GM19397 (cell line): ENCODE results near the gene PLXNA4.

Experiments
- ATAC-seq: cut with Tn5 transposase; IDR thresholded peaks from one replicate; pipeline ENCODE4 v1.9.1; 2021; ENCODE audit warnings: mild to moderate bottlenecking, moderate library complexity; ENCODE audit not compliant: unreplicated experiment

Gene PLXNA4

DNA sequence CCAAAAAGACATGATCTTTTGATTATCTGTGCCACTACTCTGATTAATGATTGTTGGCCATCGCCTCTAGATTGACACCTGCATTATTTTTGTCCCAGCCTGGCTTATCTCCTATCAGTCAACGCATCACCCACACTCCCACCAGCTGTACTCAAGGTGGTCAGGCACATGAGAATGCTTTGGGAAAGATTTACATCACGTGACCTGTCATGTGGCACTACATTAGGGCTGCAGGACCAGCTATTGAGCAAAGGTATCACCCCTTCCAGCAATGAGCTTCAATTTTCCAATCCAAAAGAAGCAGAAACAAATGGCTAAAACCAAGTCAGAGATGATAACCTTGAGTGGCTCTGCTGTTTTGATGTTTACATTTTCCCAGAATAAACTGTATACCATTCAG, 204.3 kb downstream of the PLXNA4 start:
- no peak for ATAC-seq

DNA sequence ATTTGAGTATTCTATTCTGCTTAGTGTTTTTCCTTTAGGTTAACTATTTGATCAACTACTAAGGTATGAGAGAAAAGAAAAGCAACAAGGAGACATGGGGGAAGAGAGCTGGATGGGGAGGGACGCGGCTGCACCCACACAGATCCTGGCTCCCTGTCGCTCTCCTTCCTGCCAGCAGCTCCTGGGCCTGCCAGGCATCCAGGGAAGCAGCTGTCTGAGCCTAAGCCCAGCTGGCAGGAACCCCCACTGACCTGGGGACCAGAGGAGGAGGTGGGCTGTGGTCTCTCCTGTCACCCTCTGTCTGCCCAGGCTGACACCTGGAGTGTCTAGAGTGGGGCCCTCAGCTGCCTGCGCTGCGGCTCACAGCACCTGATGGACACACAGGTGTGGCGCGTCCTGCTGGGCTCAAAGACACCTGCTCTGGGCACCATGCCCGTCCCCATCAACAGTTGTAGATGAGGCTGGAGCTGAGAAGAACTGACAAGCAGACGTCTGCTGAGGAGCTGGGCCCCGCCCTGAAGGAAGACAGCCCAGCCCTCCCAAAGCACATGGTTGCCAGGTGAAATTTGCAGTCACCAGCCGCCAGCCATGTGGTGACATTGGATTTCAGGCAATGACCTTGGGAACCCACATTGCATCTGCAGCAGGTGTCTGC, 207.9 kb downstream of the PLXNA4 start:
- no peak for ATAC-seq

DNA sequence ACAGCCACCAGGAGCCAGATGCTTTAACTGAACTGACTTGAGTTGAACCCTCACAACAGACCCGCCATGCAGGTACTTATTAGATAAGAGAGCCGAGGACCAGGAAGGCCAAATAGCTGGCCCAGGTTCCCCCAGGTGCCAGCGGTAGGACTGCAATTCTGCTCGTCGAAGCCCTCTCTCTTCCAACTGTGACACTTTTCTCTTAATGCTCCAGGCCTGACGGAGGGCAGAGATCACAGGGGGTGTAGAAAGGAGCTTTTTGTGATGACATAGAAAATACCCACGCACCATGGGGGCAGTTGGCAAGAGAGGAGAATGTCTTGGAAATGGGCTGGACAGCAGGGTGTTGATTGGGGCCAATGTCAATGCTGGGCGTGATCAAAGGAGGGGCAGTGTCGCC, 208.5 kb downstream of the PLXNA4 start:
- ATAC-seq = no peak

DNA sequence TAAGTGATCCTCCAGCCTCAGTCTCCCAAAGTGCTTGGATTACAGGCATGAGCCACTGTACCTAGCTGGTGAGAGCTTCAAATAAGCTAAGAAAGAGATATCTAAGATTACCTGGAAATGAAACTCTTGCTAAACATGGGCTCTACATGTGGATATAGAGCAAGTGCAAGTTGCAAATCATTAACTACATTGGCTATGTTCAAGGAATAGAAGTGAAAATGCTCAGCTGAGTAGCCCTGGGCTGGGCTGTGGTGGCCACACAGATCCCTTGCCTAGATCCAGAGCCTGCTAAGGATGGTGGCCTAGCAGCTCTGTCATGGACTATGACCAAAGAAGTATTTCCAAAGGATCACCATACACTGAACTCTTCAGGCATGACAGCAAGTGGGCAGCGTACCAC, 209.3 kb downstream of the PLXNA4 start:
- ATAC-seq = no peak

DNA sequence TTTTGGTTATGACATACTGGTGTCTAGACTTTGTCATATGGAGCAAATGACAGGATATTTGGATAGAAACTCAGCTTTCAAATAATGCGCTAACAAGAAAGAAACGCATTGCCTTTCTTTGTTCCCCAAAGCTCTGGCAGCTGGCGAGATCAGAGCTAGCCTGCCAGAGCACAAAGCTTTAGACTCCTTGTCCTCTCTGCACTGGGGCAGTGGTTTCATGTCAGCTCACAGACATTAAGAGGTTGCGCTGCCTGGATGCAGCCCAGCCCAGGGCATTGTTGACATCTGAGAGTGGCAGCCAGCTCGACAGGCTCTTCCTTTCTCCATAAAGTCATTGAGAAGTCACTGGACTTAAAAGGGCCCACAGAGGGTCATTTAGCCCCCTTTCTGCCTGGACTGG, 212.0 kb downstream of the PLXNA4 start:
- no peak for ATAC-seq

DNA sequence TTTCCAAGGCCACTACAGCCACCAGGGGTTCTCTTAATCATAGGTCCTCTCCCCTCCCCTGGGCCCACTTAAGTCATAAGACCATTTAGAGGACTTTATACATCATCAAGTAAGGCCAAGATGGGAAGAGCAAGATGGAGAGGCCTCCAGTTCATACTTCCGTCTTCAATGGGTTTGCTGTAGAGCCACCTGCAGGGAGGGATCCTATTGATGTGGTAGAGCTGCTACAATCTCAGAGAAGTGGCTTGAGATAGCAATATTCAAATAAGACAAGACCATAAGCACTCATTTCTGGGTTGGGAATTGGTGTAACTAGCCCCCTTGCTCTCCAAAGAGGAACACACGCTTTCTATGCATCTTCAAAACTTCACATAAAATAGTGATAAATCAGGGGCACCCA, 214.2 kb downstream of the PLXNA4 start:
- no peak for ATAC-seq

DNA sequence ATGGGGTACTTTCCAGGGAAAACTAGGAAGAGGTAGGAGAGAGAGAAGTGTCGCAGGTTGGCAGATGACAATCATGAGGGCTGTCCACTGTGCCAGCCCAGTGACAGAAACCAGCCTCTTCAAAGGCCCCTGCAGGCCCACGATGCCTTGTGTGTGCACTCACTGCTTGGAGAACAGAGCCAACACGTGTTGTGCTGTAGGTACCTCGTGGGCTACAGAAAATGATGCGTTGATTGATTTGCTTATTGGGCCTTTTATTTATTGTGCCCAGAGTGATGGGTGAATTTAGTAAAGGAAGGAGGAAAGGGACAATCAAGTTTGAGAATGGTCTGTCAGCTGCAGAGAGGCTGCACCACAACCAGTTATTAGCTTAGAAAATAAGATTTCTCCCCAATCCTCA, 215.1 kb downstream of the PLXNA4 start:
- no peak for ATAC-seq

DNA sequence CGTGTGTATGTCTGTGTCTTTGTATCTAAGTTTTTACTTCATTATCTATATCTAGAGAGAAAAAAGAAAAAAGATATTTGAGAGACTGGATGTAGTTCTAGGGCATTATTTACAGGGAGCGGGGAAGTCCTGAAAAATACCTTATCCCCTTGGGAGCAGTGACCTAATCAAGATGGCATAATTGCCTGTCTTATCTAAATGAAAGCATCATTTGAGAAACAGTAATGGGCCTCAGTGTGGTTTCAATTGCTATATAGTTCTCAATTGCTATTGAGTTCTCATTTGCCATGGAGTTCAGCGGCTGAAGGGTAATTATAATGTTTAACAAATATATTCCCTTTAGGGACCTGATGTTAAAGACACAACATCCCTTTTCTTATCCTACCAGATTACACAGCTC, 216.5 kb downstream of the PLXNA4 start:
- no peak for ATAC-seq

DNA sequence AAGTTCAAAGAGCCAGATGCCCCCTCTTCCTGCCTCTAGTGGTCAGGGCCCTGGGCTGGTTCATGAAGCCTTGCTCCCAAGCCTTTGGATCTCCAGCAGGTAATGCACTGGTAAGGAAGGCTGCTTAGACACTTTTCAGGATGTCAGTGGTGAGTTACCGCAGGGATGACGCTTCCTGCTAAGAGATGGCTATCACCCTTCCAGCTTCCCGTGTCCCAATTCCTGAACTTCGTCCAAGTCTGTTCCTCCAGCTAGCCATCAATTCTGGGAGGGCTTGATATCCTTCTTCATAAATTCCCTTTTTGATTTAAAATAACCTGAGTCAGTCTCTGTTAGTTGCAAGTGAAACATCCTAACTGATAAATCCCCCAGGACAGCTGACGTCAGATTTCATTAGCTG, 221.2 kb downstream of the PLXNA4 start:
- no peak for ATAC-seq

DNA sequence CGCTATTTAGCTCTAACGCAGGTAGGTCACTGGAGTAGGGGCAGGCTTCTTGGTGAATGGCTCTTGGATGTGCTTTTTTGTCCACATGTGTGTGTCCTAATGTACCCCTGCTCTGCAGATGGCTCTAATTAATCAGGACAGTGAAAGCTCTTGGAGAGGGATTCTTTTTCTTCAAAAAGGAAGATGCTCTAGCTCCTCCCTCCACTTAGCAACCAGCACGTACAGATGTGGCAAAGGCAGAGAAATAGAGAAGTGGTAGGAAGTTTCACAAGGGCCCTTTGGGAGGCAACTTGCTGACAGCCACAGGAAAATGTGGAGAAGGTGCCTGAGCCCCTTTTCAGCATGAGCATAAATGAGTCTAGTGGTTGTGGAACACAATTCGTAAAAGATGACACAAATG, 221.7 kb downstream of the PLXNA4 start:
- ATAC-seq = no peak

DNA sequence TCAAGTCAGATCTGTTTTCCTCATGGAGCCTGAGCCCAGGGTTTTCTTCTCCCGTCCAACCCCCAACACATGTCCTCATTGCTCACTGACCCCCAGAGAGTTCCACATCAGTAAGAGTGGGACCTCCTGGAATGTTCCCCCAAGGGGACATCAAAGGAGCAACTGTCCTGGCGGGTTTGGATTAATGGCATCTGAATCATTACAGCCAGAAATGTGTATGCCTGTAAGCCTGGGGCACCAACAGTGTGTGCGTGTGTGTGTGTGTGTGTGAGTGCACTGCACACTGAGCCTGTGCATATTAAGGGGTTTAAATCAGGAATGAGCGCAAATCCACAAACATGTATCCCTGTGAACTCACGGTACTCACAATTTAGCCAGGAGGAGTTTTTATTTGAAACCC, 222.3 kb downstream of the PLXNA4 start:
- no peak for ATAC-seq

DNA sequence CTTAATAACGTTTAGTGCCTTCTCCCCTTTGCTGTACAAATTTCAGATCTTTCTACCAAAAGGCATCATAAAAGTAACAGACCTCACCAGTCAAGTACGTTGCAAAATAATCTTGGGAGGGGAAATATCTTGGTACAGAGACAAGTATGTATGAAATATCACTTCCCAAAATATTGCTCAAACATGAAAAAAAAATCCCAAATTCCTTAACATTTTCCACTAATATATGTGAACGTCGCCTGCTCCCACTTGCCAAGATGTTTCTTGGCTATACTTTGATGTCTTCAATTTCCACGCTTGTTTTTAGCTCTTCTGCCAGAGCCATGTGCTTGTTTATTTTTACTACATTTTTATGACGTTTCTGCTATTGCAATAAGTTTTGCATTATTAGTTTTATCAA, 223.5 kb downstream of the PLXNA4 start:
- ATAC-seq = no peak

DNA sequence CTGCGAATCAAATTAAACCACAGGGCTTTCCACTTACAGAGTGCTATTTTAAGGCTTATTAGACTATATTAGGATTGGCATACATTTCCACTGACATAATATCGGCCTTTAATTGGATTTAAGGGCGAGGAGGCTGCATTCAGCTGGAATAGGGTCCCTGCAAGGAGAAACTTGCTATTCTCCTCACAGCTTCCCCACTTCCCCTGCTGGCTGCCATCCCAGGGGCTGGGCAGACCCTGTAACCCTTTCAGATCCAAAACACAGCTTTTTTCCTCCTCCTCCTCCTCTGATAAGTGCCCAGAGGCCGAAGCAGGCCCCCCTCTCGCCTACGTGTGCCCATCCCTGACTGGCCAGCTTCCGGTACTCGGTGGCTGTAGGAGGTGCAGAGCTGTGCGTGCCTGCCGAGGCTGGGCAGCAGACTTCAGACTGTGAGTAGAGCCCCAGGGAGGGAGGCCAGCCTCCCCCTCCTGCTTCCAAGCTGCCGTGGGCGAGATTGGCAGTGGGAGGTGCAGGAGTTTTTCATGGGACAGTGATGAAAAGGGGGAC, 224.2 kb downstream of the PLXNA4 start:
- no peak for ATAC-seq

DNA sequence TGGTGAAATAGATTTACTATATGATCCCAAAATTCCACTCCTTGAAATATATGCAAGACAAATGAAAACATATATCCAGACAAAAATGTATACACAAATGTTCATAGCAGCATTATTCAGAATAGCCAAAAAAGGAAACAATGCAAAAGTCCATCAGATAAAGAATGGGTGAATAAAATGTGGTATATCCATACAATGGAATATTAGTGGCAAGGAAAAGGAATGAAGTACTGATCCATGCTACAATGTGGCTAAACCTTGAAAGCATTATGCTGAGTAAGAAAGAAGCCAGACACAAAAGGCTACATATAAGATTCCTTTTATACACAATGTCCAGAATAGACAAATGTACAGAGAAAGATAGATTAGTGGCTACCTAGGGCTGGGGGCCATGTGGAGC, 225.5 kb downstream of the PLXNA4 start:
- no peak for ATAC-seq

DNA sequence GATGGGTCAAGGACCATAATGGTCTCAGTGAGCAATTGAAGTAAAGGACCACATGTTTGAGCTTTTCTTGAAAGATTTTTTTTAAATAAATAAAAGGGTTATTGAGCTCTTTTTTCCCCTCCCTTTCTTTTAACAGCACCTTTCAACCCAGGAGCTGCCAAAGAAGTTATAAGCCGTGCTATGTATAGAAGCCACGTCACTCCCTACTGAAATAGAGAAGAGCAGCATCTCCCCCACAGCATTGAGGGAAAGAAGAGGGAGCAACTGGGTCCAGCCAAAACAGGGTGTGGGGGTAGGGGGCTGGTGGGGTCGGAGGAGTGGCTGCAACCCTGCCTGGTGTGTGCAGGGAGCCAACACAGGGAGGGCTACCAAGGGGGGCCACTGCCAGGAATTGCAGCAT, 227.2 kb downstream of the PLXNA4 start:
- ATAC-seq = no peak

DNA sequence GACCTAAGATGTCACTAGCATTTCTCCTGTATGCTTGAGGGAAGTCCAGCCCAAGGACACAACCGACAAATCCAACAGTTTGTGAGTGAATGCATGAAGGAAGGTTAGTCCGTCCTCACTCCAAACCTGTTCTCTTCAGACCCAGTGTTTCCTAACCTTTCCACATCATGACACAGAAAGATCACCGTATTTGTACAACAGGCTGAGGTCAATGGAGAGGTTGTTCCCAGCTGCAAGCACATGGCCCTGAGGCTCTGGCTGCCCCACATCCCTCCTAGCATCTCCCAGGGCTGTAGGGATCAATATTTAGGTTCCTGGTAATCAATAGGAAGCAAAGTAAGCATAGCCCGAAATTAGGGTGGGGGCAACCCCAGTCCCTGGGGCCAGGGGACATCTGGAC, 227.9 kb downstream of the PLXNA4 start:
- ATAC-seq = no peak

DNA sequence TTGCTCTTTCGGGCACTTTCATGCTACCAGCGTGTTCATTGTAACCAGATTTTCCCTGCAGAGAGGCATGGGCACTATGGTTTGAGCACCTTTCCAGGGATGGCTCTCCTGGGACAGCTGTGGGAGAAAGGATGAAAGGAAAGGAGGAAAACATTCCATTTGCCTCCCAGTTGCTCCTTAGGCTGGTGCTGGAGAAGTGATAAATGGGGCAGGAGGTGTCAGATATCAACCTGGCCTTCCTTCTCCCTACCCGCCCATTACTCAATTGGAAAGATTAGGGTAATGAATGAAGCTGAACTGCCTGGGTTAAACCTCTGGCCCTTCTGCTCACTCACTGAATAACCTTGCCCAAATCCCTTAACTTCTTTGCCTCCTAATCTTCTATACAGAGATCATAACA, 228.4 kb downstream of the PLXNA4 start:
- no peak for ATAC-seq

DNA sequence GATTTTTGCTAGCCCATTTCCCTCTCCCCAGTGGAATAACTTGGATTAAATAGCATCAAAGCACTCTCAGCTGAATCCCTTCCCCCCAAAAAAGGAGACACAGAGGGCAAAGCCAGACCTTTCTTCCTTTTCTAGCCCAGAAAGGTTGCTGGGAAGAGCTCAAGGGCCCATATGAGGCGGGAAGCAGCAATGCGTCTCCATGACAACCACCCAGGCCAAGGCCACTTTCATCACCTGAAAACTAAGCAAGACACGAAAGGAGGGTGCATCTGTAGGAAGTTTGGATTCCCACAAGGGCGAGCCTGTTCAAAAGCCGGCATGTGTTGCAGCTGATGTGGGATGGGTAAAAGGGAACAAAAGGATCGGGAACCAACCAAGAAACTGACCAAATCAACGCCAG, 229.1 kb downstream of the PLXNA4 start:
- no peak for ATAC-seq

DNA sequence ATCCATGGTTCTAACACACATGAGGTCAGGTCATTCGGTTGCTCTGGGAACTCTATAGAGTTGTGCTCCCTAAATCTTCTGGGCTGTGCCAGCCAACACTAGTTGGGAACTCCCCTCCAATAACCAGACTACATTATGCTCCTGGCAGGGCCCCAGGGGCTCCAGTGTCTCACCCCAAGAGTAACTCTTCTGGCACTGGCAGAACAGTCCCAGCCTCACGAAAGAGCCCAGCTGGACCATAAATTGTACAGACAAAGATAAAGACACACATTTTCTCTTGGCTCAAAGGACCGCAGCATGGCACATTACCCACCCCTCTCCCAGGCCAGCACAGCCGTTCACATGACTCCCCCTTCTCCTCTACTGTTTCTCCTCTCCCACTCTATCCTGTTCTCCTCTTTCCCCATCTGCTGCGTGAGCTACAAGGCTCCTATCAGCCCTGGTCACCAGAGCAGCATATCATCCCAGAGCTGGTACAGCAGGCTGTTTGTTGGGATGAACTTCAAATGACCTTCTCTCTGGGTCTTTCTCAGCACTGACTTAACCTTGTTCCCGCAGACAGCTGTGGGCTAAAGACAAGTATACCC, 230.6 kb downstream of the PLXNA4 start:
- ATAC-seq = no peak

DNA sequence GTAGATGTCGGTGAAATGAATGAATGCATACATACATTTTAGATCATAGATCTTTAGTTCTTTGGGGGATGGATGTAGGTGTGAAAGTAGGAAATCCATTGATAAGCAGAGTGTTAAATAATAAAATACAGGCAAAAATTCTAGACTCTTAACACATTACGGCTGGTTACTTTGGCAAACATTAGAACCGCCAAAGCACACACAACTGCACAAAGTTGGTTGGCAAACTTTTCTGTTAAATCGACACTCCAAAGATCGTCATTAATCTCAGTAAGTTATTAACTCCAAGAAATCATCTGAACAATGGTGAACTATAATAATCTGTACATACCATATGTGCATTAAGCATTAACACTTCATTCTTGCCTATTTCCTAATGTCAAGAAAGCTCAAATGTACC, 231.2 kb downstream of the PLXNA4 start:
- ATAC-seq = no peak

DNA sequence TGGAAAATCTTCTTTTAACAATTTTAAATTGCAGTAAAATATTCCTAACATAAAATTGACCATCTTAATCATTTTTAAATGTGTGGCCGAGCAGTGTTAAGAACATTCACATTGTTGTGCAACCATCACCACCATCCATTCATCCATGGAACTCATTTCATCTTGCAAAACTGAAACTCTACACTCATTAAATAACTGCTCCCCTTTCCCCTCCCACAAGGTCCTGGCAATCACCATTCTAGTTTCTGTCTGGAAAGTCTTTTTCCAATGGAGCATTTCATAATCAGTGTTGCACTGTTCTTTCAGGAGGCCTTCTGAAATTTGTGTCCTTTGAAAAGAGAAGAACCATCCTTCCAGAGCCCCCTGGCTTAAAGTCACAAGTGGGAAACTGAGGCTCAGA, 233.1 kb downstream of the PLXNA4 start:
- no peak for ATAC-seq

DNA sequence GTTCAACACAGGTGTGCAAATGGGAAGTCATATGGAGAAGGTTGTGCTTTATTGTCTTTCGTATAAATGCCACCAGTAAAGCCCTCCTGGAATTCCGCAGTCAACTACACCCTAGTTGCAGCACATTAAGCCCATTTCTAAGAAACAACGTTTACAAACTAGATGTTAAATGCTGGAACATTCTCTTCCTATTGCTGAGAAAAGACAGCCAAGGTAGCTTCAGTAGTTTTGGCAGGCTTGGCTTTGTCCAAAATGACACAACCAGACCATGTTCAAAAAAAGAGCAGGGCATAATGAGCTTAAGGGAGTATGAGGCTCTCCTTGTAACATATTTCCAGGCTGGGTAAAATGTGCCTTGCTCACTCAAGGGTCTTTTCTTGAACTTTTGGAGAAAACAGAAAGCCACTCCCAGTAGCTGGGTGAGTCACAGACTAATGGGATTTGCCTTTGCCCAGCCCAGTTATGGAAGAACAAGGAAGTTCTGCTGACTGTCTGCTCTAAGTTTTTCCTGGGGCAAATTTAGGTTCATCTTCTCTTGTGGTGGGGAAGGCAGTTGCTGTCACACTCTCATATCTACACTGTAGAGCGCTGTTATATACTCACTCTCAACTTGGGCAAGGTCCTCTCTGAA, 238.7 kb downstream of the PLXNA4 start:
- no peak for ATAC-seq
